Right lobe of liver (tissue), 4 donors: ENCODE results near the gene OPCML.

Experiments
- POLR2A ChIP-seq: fragments of 450-650 bp; IDR thresholded peaks from one replicate; pipeline ENCODE4 v1.6.1; 2017; ENCODE audit warnings: antibody characterized with exemption, mild to moderate bottlenecking
- TF ChIP-seq, protein P1 (sequence below), 4 donors: fragments of 200-600 bp in 3 of 4; fragments of 450-650 bp in 1 of 4; IDR thresholded peaks; one replicate each; pipeline versions ENCODE4 v1.5.1 to v1.8.0; 2016 to 2022; ENCODE audit warnings: antibody characterized with exemption in 4 of 4, mild to moderate bottlenecking in 2 of 4
- donor health status: DM: no; HTN: no; CAD: no.
- donor health status: DM: no; HTN: no; CAD: no.
- donor health status: DM: no; HTN: yes; CAD: no.

DNA sequence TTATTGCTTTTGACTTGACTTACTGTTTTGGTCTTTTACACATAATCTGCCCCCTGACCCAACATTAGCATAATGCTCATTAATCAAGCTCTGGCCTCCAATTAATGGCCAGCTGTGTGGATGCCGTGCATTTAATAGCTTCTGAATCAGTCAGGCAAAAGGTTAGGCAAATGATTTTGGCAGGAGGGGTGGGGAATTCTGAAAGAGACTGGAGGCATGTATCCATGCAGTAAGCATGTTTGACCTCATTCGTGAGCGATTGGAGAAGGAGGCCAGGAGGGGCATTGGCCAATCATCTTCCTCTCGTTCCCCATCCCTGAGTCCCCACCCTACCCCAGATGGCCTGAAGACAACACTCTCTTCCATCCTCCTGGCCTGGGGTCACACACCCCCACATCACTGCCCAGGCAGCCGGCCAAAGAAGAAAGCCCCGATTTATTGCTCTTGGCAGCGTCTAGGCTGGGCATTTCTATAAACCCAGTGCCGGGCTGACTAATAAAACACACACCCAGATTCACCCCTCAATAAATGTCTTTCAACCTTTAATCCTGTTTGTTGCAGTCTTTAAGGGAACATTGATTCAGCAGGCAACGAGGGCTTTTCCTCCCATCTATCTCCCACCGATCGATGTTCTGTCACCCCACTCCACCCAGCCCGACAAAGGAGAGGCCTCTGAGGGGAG is 150.0 kb downstream of the OPCML start:
- TF ChIP-seq, protein P1, sequence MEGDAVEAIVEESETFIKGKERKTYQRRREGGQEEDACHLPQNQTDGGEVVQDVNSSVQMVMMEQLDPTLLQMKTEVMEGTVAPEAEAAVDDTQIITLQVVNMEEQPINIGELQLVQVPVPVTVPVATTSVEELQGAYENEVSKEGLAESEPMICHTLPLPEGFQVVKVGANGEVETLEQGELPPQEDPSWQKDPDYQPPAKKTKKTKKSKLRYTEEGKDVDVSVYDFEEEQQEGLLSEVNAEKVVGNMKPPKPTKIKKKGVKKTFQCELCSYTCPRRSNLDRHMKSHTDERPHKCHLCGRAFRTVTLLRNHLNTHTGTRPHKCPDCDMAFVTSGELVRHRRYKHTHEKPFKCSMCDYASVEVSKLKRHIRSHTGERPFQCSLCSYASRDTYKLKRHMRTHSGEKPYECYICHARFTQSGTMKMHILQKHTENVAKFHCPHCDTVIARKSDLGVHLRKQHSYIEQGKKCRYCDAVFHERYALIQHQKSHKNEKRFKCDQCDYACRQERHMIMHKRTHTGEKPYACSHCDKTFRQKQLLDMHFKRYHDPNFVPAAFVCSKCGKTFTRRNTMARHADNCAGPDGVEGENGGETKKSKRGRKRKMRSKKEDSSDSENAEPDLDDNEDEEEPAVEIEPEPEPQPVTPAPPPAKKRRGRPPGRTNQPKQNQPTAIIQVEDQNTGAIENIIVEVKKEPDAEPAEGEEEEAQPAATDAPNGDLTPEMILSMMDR (IDR thresholded peaks at IDR 0.05), result no peak
- no peak for TF ChIP-seq POLR2A
